A549 (cell line): ENCODE results near the gene MEDAG. TPM values are rescaled to one million over a fixed set of nuclear protein-coding genes. Genes with fewer than 3 reads are reported as not detected.
A peak's percentile ranks its signal among the peaks of the same experiment; 100 is the strongest.

Source experiments
- ATAC-seq, 2 experiments: fragments of 200-7000 bp in 1 of 2; fragments of >200 bp in 1 of 2; cut with Nextera tagmentation in 1 of 2; cut with Tn5 transposase in 1 of 2; 3 replicates each; pipeline versions ENCODE4 v1.8.0 to v1.9.1; 2018 to 2020; ENCODE audit warnings: mild to moderate bottlenecking in 1 of 2, moderate library complexity in 1 of 2
- CTCF ChIA-PET: fragments of 300-600 bp; sonication (Branson Sonifier 250); formaldehyde crosslinking; extraction: SDS; loops from one replicate; lab custom pipeline; 2021; ENCODE audit warnings: antibody characterized with exemption, inconsistent platforms; lab: Yijun Ruan, JAX
- POLR2A ChIA-PET: fragments of 350-600 bp; formaldehyde crosslinking; extraction: SDS; loops from one replicate; lab custom pipeline; 2021; ENCODE audit warnings: antibody characterized with exemption, inconsistent platforms; lab: Yijun Ruan, JAX
- DNase-seq, 2 experiments: peaks; one replicate each; pipeline versions ENCODE4 v3.0.0 to v3.0.0-alpha.2; 2011 to 2016; ENCODE audit warnings: low read depth in 1 of 2, low spot score in 1 of 2
- FAIRE-seq: peaks from 2 replicates; lab custom pipeline; 2011; peaks lifted over from hg19 to GRCh38; lab: Jason Lieb, UNC
- H3K27ac ChIP-seq, 2 experiments: fragments of >200 bp; sonication (Bioruptor Twin); formaldehyde crosslinking; 3 replicates each; pipeline ENCODE4 v1.5.1; 2016 to 2017
- H3K4me1 ChIP-seq: fragments of >200 bp; sonication (Bioruptor Twin); formaldehyde crosslinking; 3 replicates; pipeline ENCODE4 v1.6.1; 2016
- H3K4me2 ChIP-seq: fragments of >200 bp; sonication (Bioruptor Twin); formaldehyde crosslinking; 3 replicates; pipeline ENCODE4 v1.6.1; 2016
- H3K4me3 ChIP-seq: fragments of >200 bp; sonication (Bioruptor Twin); formaldehyde crosslinking; 3 replicates; pipeline ENCODE4 v1.5.1; 2016
- H3K9me3 ChIP-seq: fragments of >200 bp; sonication (Bioruptor Twin); formaldehyde crosslinking; 3 replicates; pipeline ENCODE4 v1.6.1; 2016
- CHD2 ChIP-seq: fragments of 150-350 bp; IDR thresholded peaks from 2 replicates; pipeline ENCODE4 v1.6.1; 2014; ENCODE audit warnings: low read length; ENCODE audit not compliant: partially characterized antibody
- EHF ChIP-seq: fragments of 250-450 bp; sonication (Bioruptor Pico); IDR thresholded peaks from 2 replicates; pipeline ENCODE4 v1.5.0; 2020; ENCODE audit warnings: mild to moderate bottlenecking
- EHMT2 ChIP-seq: fragments of 200-600 bp; sonication (generic); IDR thresholded peaks from 2 replicates; pipeline ENCODE4 v1.6.1; 2016; ENCODE audit warnings: antibody characterized with exemption, low read depth, mild to moderate bottlenecking, moderate library complexity
- FOSL2 ChIP-seq, 2 experiments: fragments of 450-650 bp in 1 of 2; fragments of >200 bp in 1 of 2; sonication (Bioruptor Twin) in 1 of 2; formaldehyde crosslinking; IDR thresholded peaks; 2 replicates each; pipeline versions ENCODE4 v1.5.0 to v1.6.1; 2016 to 2020; ENCODE audit warnings: mild to moderate bottlenecking in 1 of 2, moderate library complexity in 1 of 2
- HOXA7 ChIP-seq: fragments of 250-450 bp; sonication (Bioruptor Pico); IDR thresholded peaks from 2 replicates; pipeline ENCODE4 v1.5.0; 2020; ENCODE audit warnings: mild to moderate bottlenecking, moderate library complexity
- HOXB5 ChIP-seq: fragments of 250-450 bp; sonication (Bioruptor Pico); IDR thresholded peaks from 2 replicates; pipeline ENCODE4 v1.5.0; 2020; ENCODE audit warnings: mild to moderate bottlenecking, moderate library complexity
- JUN ChIP-seq, 2 experiments: fragments of >200 bp; sonication (Bioruptor Twin); formaldehyde crosslinking; IDR thresholded peaks; 2 replicates in 1 of 2; 3 replicates in 1 of 2; pipeline ENCODE4 v1.6.1; 2016 to 2017
- MAX ChIP-seq: IDR thresholded peaks from 2 replicates; pipeline ENCODE4 v1.6.1; 2012
- RARB ChIP-seq: fragments of 250-450 bp; sonication (Bioruptor Pico); IDR thresholded peaks from 2 replicates; pipeline ENCODE4 v1.8.0; 2021; ENCODE audit warnings: mild to moderate bottlenecking, moderate library complexity
- RFX5 ChIP-seq: fragments of 450-650 bp; IDR thresholded peaks from 2 replicates; pipeline ENCODE4 v1.7.1; 2014; ENCODE audit warnings: antibody characterized with exemption, mild to moderate bottlenecking, moderate library complexity
- SREBF2 ChIP-seq: fragments of 450-650 bp; IDR thresholded peaks from 2 replicates; pipeline ENCODE4 v1.6.1; 2014; ENCODE audit warnings: mild to moderate bottlenecking, moderate library complexity
- ZNF302 ChIP-seq: fragments of 250-450 bp; sonication (Bioruptor Pico); IDR thresholded peaks from 2 replicates; pipeline ENCODE4 v1.9.0; 2021; ENCODE audit warnings: inconsistent platforms, mild to moderate bottlenecking, moderate library complexity
- WGBS: methylation state at CpG from one replicate; pipeline ENCODE4 v1.1.6; 2017; ENCODE audit errors: missing lambda C conversion rate; 5-methylcytosine and 5-hydroxymethylcytosine counted together
- polyA plus RNA-seq, 4 experiments: library from polyadenylated mRNA; depleted of rRNA in 3 of 4; stranded (reverse); fragments of >200 nt; fragmentation: RNase III in 1 of 4; extraction: RNeasy Plus Mini Kit Qiagen cat#74134 plus additional on column Dnase treatment in 1 of 4; gene quantifications; 2 replicates in 3 of 4; 3 replicates in 1 of 4; pipeline ENCODE4 v1.2.3, GENCODE V29; 2011 to 2017
- TF ChIP-seq, protein P1 (sequence below): fragments of 200-600 bp; sonication (generic); IDR thresholded peaks from 2 replicates; pipeline ENCODE4 v1.6.1; 2016; ENCODE audit warnings: antibody characterized with exemption, mild to moderate bottlenecking, moderate library complexity
- TF ChIP-seq, protein P2 (sequence below): fragments of 150-350 bp; IDR thresholded peaks from 2 replicates; pipeline ENCODE4 v1.6.1; 2014; ENCODE audit warnings: low read depth, mild to moderate bottlenecking, low read length
- TF ChIP-seq, protein P3 (sequence below): fragments of 450-650 bp; IDR thresholded peaks from 2 replicates; pipeline ENCODE4 v1.6.1; 2014; ENCODE audit warnings: antibody characterized with exemption
- TF ChIP-seq, protein P4 (sequence below): fragments of 250-450 bp; sonication (Bioruptor Pico); IDR thresholded peaks from 2 replicates; pipeline ENCODE4 v1.5.0; 2021; ENCODE audit warnings: mild to moderate bottlenecking, moderate library complexity, borderline replicate concordance
- TF ChIP-seq, protein P5 (sequence below): fragments of >200 bp; sonication (Bioruptor Twin); formaldehyde crosslinking; IDR thresholded peaks from 2 replicates; pipeline ENCODE4 v1.6.1; 2016

The MEDAG gene
- polyA plus RNA-seq, 2 of the 4 experiments (the other 2 are of a cell fraction), result 0.21 TPM; not detected in 1

DNA sequence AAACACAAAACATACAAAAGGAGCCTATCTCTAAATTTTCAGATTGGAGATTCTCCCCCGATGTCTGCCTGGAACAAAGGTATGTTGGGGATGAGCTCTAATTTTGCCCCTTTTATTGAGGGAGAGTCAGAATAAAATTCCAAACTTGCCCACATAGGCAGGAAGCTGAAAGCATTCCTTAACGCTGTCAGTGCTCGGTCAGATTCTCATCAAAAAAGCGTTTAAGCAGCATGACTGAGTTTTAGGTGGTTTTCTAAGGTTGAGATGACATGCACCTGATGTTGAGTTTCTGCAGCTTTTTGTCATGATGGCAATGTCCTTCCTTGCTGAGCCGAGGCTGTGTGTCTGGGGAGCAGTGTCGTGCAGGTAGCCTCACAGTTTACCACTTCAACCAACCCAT lies 48.4 kb upstream of the MEDAG start:
- CTCF ChIA-PET, result interaction anchor here (0.6 to 1.1 kb wide), 2 partner anchors 10 to 93 kb away, joined by 3 read pairs; no protein-coding TSS in a partner anchor
- POLR2A ChIA-PET, result no interaction called here
- DNase-seq (no peak), FAIRE-seq (no peak), ATAC-seq (no peak)
- H3K4me1 ChIP-seq, result no peaks in the 10 kb centered on the region
- no peak overlapping the region for H3K27ac ChIP-seq
- no peak overlapping the region for H3K4me2 ChIP-seq
- TF ChIP-seq HOXA7 (CRISPR knock-in tag), result no peak
- TF ChIP-seq, protein P1, sequence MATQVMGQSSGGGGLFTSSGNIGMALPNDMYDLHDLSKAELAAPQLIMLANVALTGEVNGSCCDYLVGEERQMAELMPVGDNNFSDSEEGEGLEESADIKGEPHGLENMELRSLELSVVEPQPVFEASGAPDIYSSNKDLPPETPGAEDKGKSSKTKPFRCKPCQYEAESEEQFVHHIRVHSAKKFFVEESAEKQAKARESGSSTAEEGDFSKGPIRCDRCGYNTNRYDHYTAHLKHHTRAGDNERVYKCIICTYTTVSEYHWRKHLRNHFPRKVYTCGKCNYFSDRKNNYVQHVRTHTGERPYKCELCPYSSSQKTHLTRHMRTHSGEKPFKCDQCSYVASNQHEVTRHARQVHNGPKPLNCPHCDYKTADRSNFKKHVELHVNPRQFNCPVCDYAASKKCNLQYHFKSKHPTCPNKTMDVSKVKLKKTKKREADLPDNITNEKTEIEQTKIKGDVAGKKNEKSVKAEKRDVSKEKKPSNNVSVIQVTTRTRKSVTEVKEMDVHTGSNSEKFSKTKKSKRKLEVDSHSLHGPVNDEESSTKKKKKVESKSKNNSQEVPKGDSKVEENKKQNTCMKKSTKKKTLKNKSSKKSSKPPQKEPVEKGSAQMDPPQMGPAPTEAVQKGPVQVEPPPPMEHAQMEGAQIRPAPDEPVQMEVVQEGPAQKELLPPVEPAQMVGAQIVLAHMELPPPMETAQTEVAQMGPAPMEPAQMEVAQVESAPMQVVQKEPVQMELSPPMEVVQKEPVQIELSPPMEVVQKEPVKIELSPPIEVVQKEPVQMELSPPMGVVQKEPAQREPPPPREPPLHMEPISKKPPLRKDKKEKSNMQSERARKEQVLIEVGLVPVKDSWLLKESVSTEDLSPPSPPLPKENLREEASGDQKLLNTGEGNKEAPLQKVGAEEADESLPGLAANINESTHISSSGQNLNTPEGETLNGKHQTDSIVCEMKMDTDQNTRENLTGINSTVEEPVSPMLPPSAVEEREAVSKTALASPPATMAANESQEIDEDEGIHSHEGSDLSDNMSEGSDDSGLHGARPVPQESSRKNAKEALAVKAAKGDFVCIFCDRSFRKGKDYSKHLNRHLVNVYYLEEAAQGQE, result no peak
- TF ChIP-seq, protein P2, sequence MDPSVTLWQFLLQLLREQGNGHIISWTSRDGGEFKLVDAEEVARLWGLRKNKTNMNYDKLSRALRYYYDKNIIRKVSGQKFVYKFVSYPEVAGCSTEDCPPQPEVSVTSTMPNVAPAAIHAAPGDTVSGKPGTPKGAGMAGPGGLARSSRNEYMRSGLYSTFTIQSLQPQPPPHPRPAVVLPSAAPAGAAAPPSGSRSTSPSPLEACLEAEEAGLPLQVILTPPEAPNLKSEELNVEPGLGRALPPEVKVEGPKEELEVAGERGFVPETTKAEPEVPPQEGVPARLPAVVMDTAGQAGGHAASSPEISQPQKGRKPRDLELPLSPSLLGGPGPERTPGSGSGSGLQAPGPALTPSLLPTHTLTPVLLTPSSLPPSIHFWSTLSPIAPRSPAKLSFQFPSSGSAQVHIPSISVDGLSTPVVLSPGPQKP, result no peak
- TF ChIP-seq CHD2, result no peak
- no peak for TF ChIP-seq SREBF2
- TF ChIP-seq EHF (CRISPR knock-in tag), result no peak
- no peak for TF ChIP-seq MAX
- no peak for TF ChIP-seq RARB (CRISPR knock-in tag)
- TF ChIP-seq ZNF302 (CRISPR knock-in tag), result no peak
- TF ChIP-seq EHMT2, result no peak
- no peak for TF ChIP-seq RFX5
- no peak for TF ChIP-seq JUN (IDR thresholded peaks at IDR 0.05)
- WGBS, result 75% methylated on average over 6 of the region's 6 CpGs
- no peaks in the 10 kb centered on the region for H3K9me3 ChIP-seq
- no peak overlapping the region for H3K4me3 ChIP-seq

DNA sequence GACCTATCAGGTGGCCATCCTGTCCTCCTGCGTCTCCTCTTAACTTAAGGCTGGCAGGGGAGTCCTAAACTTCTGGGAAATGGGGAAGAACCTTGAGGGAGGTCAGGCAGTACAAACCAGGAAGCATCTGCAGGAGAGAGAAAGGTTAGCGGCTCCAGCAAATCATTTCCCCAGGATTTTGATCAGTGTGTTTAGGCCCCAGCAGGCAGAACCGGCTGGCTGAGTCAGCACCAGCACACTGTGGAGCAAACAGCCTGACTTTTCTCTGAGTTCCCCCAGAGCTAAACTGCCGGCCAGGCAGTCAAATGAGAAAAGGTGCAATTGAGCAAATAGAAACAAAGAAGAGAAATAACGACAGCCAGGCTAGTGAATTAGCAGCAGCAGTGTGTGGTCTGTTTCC lies 46.7 kb upstream of the MEDAG start:
- WGBS, result 82% methylated on average over 5 of the region's 5 CpGs
- no peak overlapping the region for H3K4me2 ChIP-seq
- peaks cover under 1% of the 10 kb centered on the region; the same call in 1 of the 3 replicates for H3K4me1 ChIP-seq
- H3K4me3 ChIP-seq, result no peak overlapping the region
- POLR2A ChIA-PET, result no interaction called here
- DNase-seq (no peak), FAIRE-seq (no peak), ATAC-seq (no peak)
- H3K27ac ChIP-seq, result no peak overlapping the region
- CTCF ChIA-PET, result no interaction called here
- no peak for TF ChIP-seq EHF (CRISPR knock-in tag)
- no peak for TF ChIP-seq HOXB5 (CRISPR knock-in tag)
- TF ChIP-seq, protein P3, sequence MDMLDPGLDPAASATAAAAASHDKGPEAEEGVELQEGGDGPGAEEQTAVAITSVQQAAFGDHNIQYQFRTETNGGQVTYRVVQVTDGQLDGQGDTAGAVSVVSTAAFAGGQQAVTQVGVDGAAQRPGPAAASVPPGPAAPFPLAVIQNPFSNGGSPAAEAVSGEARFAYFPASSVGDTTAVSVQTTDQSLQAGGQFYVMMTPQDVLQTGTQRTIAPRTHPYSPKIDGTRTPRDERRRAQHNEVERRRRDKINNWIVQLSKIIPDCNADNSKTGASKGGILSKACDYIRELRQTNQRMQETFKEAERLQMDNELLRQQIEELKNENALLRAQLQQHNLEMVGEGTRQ, result no peak
- TF ChIP-seq, protein P4, sequence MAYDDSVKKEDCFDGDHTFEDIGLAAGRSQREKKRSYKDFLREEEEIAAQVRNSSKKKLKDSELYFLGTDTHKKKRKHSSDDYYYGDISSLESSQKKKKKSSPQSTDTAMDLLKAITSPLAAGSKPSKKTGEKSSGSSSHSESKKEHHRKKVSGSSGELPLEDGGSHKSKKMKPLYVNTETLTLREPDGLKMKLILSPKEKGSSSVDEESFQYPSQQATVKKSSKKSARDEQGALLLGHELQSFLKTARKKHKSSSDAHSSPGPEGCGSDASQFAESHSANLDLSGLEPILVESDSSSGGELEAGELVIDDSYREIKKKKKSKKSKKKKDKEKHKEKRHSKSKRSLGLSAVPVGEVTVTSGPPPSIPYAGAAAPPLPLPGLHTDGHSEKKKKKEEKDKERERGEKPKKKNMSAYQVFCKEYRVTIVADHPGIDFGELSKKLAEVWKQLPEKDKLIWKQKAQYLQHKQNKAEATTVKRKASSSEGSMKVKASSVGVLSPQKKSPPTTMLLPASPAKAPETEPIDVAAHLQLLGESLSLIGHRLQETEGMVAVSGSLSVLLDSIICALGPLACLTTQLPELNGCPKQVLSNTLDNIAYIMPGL, result no peak
- no peak for TF ChIP-seq EHMT2
- H3K9me3 ChIP-seq, result no peaks in the 10 kb centered on the region

GRCh38 chr13:30861163-30861562 lies 44.9 kb upstream of the MEDAG start:
- POLR2A ChIA-PET, result no interaction called here

More at GRCh38 chr13:30861163-30861562, 44.9 kb upstream of the MEDAG start:
- no peaks in the 10 kb centered on the region for H3K9me3 ChIP-seq
- CTCF ChIA-PET, result interaction anchor here (0.6 to 0.7 kb wide), 2 partner anchors 12 to 43 kb away, joined by 3 read pairs; no protein-coding TSS in a partner anchor
- no peak overlapping the region for H3K27ac ChIP-seq
- peaks cover 17% of the 10 kb centered on the region for H3K4me1 ChIP-seq
- no peak for TF ChIP-seq MAX
- no peak for TF ChIP-seq FOSL2 (IDR thresholded peaks at IDR 0.05)
- TF ChIP-seq FOSL2 (CRISPR knock-in tag; IDR thresholded peaks at IDR 0.05), result 0 out of 2 replicates have a peak, but pooled peaks have one; percentile 10
- no peak for TF ChIP-seq EHF (CRISPR knock-in tag)
- no peak for TF ChIP-seq SREBF2
- TF ChIP-seq CHD2, result no peak
- TF ChIP-seq HOXA7 (CRISPR knock-in tag), result no peak
- TF ChIP-seq, protein P5, sequence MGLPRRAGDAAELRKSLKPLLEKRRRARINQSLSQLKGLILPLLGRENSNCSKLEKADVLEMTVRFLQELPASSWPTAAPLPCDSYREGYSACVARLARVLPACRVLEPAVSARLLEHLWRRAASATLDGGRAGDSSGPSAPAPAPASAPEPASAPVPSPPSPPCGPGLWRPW, result no peak
- DNase-seq (no peak), FAIRE-seq (no peak), ATAC-seq (no peak)
- no peak overlapping the region for H3K4me3 ChIP-seq
- H3K4me2 ChIP-seq, result no peak overlapping the region
- 72% methylated on average over 3 of the region's 3 CpGs for WGBS
